ENCODE measurements around the gene JUN.

Gene JUN

DNA sequence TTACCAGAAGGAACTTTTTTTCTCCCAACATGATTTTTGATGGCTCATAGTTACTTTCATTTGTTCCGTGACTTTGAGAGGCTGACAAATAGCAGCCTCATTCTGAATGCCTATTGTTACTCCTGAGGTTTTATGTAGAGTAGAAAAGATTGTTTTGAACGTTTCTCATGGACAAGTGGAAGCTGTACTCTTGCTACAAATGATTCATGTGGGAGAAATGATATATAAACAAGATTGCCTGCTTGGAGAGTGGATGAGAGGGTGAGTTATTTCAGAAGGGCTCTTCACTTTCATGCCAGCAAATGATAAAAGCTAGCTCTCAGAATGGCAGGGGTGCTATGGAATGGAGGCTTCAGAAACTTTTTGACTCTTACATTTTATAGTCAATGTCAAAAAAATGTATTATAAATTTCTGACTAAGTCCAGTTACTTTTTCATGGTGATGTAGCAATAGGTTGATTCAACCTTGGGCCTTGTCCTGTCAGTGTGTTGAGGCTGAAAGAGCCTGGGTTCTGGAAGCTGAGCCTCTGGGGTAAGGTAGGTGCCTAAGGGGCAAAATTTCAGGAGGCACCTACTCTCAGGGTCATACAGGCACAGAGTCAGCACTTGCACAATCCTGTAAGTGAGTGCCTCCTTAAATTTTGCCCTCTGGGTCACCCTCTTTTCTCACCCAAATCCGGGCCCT lies 19.4 kb downstream of the JUN start:
- in situ Hi-C loops (cut with MboI; ENCODE audit: low sequenced_read_pairs) = no loop called here

DNA sequence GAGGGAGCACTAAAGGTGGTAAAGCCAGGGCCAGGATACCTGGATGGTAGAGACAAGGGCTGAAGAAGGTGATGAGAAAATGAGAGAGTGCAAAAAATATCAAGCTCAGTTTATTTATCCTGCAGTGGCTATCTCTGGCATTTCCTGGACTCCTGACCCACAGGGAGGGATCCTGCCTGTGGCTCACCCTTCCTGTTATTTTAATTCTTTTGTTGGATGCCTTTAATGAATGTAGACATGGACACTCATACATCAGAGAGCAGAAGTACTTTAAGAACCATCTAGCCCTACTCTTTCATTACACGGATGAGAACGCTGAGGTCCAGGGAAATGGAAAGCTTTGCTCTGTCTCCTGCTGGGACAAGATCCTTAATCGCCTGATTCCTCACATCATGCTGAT lies 20.6 kb downstream of the JUN start:
- in situ Hi-C loops (cut with MboI; ENCODE audit: low sequenced_read_pairs) = no loop called here

DNA sequence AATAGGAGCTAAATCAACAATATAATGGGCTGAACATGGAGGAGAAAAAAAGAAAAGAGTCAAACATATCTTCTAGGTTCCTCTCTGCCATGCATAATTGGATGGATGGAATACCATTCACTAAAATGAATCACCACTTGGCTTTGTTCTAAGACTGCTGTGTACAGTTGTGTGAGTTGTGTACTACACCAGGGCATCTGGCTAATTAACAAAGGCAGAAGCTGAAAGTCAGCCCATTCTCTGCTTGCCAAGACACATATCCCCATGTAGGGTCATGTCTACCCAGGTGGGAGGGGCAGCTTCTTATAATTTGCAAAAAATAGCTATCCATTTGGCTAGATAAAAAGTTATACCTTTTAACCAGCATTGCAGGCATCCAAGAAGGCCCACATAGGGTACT lies 21.0 kb downstream of the JUN start:
- in situ Hi-C loops (cut with MboI; ENCODE audit: low sequenced_read_pairs) = no loop called here

DNA sequence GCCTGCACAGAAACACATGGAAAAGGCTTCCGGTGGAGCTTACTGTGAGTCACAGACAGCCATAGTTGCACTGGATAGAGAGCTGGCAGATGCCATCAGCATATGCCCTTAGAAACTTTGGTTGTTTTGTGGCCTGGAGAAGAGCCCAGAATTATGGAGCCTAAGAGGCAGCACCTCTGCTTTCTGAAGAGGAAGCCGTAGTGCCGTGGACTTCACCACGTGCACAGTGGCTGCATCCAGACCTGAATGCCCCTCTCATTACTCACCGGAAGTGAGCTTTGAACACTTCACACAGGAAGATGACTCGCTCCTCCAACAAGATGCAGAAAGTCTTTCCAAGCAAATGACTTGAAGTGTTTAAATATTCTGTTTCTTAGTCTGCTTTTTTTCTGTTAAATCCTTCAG lies 28.4 kb downstream of the JUN start:
- in situ Hi-C loops (cut with MboI; ENCODE audit: low sequenced_read_pairs) = no loop called here

DNA sequence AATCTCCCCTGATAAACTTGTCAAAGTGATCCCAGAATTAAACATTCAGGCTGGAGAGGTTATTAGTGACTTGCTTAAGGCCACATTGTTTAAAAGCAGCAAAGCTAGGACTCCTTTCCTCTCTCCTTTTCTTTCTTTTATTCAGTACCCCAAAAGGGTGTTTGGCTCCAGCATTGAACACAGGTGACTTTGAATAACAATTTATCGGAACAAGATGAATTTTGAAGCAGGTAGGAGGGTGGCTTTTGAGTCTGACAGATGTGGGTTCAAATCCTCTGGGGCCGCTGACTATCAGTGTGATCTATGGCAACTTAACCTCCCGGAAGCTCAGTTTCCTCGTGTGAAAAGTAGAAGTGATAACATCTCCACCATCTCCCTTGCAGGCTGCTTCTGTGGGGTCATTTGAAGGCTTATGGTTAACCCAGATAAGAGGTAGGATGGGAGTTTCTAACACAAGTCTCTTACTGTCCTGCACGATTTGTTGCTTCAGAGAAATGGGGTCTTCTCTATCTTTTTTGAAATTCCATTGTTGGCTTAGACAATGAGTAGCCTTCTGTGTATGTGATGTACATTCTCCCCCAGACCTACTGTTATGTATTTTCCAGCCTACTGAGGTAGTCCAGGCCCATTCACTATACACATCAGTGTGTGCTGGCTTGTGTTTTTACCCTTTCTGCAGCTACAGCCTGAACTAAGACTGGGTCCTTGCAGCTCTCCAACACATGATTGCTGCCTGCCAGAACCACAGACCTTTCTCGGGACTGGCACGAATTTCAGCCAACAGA lies 29.0 kb downstream of the JUN start:
- in situ Hi-C loops (cut with MboI; ENCODE audit: low sequenced_read_pairs) = no loop called here

DNA sequence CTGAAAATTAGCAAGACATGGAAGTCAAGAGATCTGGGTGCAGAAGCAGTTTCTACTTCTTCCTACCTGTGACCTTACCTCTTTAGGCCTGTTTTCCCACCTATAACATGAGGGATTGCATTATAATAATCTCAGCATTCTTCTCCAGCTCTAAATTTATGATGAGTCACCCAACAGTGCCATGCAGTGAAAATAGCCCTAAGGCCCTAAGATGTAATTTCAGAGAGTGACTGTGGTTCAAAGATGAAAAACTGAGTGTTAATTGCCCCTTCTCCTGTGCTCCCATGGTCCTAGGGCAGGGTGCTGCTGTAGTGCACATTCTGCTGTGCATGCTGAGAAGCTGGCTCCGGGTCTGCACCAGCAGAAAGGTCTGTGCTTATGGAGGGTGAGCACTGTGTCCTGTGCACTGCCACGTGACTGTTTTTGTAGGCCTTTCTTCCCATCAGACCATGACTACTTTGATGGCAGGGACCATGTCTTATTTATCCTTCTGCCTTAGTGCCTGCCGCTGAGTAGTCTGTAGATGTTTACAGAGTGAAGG lies 29.7 kb downstream of the JUN start:
- in situ Hi-C loops (cut with MboI; ENCODE audit: low sequenced_read_pairs) = no loop called here

DNA sequence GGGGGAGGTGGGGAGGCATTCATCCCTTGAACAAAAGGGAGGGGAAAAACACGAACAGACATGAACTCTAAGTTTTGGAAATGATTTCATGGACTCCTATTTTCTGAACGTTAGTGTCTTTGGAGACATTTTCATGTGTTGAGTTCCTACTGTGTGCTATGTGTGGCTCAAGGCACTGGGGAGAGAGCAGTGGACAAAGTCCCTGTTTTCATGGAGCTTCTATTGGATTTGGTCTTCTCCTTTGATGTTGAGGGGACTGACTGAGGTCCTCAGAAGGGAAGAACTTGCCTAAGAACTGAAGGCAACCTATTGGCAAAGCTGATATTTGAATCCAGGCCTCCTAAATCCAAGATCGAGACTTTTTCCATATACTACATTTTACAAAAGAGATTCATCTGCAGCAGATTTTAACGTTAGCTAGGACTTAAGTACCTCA lies 30.4 kb downstream of the JUN start:
- in situ Hi-C loops (cut with MboI; ENCODE audit: low sequenced_read_pairs) = no loop called here

DNA sequence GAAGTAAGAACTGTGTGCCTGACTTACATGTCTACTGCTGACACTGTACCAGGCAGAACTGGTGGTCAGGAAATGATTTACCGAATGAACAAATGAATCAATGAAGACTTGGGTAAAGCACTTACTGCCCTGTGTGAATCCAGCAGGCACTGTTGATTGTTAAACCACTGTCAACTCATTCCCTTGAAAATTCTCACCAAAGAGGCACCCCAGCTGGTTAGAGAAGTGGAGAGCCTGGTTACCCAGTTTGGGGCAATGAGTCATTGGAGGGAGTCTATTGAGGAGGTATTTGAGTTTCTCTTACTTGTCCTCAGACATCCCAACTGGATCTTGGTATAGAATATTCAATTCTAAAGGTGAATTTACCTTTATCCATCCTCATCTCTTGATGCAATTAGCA lies 34.2 kb downstream of the JUN start:
- in situ Hi-C loops (cut with MboI; ENCODE audit: low sequenced_read_pairs) = loop anchor here (10.0 kb wide), 1 partner anchor 945 kb away; no protein-coding TSS in a partner anchor

DNA sequence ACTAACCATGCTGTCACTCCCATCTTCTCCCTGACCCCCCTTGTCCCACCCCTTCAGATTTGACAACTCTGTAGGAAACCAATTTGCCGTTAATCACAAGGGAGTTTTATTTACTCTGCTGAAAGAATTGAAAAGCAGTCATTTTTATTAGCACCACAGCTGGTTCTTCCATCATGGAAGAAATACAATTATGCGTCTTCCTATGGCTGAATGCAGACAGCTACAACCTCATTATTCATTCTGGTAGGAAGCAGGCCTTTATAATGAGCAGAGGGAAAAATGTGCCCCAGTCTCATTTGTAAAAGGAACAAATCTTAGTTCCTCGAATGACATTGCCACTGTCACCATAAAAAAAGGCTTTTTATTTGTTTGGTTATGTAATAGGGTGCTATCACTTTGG lies 35.2 kb downstream of the JUN start:
- in situ Hi-C loops (cut with MboI; ENCODE audit: low sequenced_read_pairs) = loop anchor here (10.0 kb wide), 1 partner anchor 946 kb away; no protein-coding TSS in a partner anchor

DNA sequence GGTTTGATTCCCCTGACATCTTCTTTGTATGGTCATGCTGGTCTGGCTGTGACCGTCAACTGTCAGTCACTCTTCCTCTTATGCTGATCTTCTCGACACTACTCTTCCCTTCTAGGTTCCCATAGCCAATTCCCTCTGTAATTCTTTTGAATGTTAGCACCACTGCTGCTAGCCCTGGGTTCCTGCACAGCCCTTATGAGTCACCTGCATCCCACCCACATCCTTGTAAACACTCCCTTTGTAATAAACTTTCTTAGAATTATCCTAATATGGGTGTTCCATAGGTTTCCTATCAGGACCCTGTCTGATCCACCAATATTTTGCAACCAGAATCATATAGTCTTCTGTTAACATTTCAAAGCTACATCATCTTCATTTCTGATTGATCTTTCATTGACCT lies 37.1 kb downstream of the JUN start:
- in situ Hi-C loops (cut with MboI; ENCODE audit: low sequenced_read_pairs) = loop anchor here (10.0 kb wide), 1 partner anchor 948 kb away; no protein-coding TSS in a partner anchor

DNA sequence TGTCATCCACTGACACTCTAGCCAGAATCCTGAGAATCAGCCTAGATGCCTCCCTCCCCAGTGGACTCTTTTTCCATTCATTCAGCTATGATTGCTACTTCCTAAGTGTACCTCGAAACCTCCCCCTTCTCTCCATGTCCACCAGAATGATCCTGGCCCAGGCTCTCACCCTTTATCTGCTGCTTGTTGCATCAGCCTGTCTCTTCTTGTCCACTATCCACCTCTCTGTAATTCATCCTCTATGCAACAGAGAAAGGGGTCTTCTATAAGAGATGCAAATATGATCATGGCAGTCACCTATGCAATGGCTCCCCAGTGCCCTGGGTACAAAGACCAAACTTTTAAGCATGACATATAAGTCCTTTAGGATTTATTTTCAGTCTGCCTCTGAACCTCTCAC lies 37.7 kb downstream of the JUN start:
- in situ Hi-C loops (cut with MboI; ENCODE audit: low sequenced_read_pairs) = loop anchor here (10.0 kb wide), 1 partner anchor 949 kb away; no protein-coding TSS in a partner anchor

DNA sequence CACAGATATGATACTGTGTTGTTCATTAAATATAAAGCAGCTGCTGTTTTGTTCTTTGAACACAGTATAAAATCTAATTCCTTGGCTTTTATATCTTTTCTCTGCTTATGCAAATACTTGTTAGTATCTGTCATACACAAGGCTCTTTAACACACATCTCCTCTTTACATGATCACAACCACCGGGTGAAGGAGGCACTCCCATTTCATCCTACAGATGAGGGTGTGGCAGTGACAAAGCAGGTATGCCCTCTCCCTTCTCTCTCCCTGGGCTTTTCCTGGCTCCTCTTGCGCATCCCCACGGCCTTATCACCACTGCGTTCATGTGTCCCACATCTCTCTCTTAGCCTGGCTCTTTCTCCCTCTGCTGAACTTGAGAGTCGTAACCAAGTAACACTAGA lies 38.2 kb downstream of the JUN start:
- in situ Hi-C loops (cut with MboI; ENCODE audit: low sequenced_read_pairs) = loop anchor here (10.0 kb wide), 1 partner anchor 949 kb away; no protein-coding TSS in a partner anchor

DNA sequence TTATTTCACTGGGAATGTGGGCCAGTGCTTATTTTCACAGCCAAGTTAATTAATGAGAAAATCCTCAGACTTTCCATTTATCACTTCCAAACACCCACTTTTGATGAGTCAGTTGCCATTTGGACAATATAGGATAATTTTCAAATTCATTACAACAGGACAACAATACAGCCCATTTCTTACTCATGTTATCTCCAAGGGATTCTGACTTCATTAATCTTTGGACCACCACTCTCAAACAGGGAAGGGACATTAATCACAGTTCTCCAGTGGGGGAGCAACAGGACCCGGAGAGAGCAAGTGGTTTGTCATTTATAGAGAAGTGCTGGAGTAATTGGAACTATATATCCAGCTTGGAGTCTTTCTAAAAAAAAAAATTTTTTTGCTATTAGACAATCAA lies 38.7 kb downstream of the JUN start:
- in situ Hi-C loops (cut with MboI; ENCODE audit: low sequenced_read_pairs) = loop anchor here (10.0 kb wide), 1 partner anchor 950 kb away; no protein-coding TSS in a partner anchor

DNA sequence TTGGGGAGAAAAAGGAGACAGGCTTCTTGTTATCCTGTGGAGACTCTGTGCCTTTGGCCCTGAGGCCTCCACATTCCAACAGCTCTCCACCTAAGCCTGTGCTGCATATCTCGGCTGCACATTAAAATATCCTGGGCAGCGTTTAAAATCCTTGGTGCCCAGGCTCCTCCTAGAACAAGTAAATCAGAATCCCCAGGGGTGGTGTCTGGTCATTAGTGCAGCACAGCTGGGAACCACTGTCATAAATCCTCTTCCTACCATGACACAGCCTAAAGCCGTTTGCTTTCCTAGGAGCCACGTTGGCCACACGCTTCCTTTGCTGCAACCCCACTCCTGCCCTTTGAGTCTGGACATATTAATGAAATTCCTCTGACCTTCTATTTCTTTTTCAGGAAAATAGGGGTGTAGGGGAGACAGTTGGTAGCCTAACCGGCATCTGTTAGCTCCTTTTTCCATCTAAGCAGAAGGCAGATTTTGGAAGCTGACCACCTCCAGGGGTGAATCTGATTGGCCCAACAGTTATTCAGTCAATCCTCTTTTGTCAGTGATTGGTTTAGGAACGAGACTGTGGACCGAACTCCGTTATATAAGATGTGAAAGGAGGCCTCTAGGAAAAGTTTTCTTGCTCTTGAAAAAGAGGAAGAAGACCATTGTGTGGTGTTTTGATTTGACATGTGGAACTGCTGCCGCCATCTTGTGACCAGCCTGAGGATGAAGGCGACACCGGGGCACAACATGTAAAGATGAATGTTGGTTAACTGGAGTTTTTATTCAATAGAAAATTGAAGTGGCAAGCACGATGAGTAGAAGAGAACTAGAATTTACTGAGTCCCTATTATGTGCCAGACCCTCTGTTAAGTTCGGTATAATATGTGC lies 41.9 kb downstream of the JUN start:
- in situ Hi-C loops (cut with MboI; ENCODE audit: low sequenced_read_pairs) = loop anchor here (10.0 kb wide), 1 partner anchor 953 kb away; no protein-coding TSS in a partner anchor

DNA sequence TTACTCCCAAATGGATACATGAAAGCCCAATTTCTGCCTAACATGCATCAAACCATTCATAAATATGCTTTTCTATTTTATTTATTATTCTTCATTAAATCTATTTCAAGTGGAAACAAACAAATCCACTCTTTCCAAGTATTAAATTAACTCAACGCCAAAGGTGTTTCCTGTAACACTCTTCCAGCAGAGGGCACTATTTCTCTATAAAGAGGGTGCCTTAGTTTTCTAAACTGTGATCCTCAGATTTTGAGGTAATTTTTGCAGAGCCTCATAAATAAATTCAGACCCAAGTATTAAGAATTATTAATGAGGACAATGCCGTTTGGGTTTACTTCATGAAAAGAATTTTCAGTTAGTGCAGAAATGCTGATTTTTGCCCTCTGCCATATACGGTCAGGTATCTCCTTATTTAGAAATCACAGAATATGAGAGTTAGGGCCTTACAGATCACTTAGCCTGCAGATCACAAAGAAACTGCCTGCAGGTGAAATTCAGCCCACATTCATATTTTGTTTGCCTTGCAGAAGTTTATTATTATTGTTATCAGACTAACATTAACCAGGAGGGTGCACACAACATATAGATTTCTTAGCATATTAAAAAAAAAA lies 43.9 kb downstream of the JUN start:
- in situ Hi-C loops (cut with MboI; ENCODE audit: low sequenced_read_pairs) = loop anchor here (10.0 kb wide), 1 partner anchor 955 kb away; no protein-coding TSS in a partner anchor

DNA sequence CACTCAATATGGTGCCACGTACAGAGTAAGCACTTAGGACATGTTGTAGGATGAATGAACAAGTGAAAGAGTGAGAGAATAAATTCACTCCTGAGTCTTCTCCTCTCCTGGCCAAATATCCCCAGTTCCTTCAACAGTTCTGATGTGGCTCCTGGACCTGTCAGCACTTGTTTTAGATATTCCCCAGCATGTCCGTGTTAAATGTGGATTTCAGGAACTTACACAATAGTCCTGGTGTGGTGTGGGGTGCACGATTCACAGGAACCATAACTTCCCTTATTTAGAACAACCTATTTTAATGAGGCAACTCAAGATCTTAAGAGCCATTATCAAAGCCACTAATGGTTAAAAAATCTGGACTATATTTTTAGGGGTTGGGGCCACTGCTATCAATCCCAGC lies 45.0 kb downstream of the JUN start:
- in situ Hi-C loops (cut with MboI; ENCODE audit: low sequenced_read_pairs) = no loop called here

DNA sequence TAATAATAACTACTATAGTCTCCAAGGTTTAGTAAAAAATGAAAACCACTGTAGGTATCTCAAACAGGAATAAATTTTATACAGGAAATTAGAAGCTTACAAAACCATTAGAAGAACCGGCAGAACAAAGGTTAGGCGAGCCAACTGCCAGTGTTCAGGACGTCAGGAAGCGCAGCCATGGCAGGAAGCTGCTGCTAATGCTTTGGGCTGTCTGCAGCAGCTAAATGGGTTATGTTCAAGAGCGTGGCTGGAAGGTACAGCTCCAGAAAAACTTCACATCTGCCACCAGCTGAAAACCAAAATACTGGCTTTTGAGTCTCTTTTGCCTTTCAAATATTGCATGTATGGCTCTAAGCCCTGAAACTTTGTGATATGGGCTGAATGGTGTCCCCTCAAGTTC lies 48.3 kb downstream of the JUN start:
- in situ Hi-C loops (cut with MboI; ENCODE audit: low sequenced_read_pairs) = no loop called here

DNA sequence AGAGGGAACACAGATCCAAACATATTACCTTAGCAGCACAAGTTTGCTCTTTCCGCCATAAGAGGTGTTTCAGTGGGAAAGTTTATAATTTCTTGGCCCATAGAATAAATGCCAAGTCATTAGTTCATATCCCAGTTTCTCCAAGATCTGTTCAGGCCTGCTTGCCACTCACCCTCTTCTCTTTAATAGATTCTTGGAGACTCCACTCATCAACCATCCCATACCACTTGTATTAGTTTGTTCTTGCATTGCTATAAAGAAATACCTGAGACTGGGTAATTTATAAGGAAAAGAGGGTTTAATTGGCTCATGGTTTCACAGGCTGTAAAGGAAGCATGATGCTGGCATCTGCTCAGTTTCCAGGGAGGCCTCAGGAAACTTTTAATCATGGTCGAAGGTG lies 49.2 kb downstream of the JUN start:
- in situ Hi-C loops (cut with MboI; ENCODE audit: low sequenced_read_pairs) = no loop called here

DNA sequence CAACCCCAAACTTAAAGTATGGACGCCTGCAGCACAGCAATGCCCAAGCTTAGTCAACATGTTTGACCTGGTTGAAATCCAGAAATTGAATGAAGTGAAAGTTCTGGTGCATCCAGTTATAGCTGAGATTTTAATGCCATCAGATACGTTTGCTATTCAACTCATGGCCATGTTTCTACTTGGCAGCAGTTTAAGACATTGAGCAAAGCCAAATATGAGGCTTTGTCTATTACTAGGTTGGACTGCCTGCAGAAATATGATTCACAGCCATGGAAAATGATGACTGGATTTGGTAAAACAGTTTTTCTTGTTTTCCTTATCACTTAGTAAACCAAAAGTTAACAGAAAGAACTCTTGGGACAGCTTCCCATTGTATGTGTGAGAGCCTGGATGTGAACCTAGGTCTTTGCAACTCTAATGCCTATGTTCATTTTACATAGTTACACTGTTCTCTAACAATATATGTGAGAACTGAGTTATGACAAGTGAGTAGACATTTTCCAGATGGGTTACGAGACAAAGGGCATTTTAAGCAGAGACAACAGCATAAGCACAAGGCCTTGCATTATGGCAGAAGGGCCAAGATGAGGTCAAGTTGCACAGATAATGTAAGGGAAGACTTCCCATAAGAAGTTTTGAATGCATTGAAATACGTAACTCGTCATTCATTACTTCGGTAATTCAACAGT lies 51.6 kb downstream of the JUN start:
- in situ Hi-C loops (cut with MboI; ENCODE audit: low sequenced_read_pairs) = no loop called here

Data from HL-60/S4 treated with phorbol 12-myristate 13-acetate at 8.2 ng/mL for 4 days and 3 days (cell line).